C4-2B (cell line): ENCODE measurements around the gene ARRB1.

Source experiments
- H3K27ac ChIP-seq: fragments of 450-650 bp; 2 replicates; pipeline ENCODE4 v1.5.1; 2017
- ZFX ChIP-seq: fragments of 450-650 bp; IDR thresholded peaks from 2 replicates; pipeline ENCODE4 v1.6.1; 2017
- TF ChIP-seq, protein P1 (sequence below): fragments of 450-650 bp; conservative IDR thresholded peaks from 2 replicates; pipeline ENCODE4 v1.5.1; 2017; ENCODE audit warnings: mild to moderate bottlenecking

The ARRB1 gene

GRCh38 chr11:75233754-75234172 lies 117.7 kb downstream of the ARRB1 start:
- no peak for TF ChIP-seq ZFX
- TF ChIP-seq, protein P1, sequence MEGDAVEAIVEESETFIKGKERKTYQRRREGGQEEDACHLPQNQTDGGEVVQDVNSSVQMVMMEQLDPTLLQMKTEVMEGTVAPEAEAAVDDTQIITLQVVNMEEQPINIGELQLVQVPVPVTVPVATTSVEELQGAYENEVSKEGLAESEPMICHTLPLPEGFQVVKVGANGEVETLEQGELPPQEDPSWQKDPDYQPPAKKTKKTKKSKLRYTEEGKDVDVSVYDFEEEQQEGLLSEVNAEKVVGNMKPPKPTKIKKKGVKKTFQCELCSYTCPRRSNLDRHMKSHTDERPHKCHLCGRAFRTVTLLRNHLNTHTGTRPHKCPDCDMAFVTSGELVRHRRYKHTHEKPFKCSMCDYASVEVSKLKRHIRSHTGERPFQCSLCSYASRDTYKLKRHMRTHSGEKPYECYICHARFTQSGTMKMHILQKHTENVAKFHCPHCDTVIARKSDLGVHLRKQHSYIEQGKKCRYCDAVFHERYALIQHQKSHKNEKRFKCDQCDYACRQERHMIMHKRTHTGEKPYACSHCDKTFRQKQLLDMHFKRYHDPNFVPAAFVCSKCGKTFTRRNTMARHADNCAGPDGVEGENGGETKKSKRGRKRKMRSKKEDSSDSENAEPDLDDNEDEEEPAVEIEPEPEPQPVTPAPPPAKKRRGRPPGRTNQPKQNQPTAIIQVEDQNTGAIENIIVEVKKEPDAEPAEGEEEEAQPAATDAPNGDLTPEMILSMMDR, result no peak
- H3K27ac ChIP-seq, result no peak overlapping the region

- no peak overlapping the region for H3K27ac ChIP-seq
- TF ChIP-seq, protein P1, result no peak
- TF ChIP-seq ZFX, result no peak
Observed at GRCh38 chr11:75230621-75231020, 120.8 kb downstream of the ARRB1 start.

GRCh38 chr11:75229466-75229865 lies 122.0 kb downstream of the ARRB1 start:
- H3K27ac ChIP-seq, result no peak overlapping the region
- TF ChIP-seq ZFX, result no peak
- TF ChIP-seq, protein P1, result no peak

GRCh38 chr11:75225794-75226193 lies 125.7 kb downstream of the ARRB1 start:
- H3K27ac ChIP-seq, result no peak overlapping the region

GRCh38 chr11:75223954-75224643 lies 127.4 kb downstream of the ARRB1 start:
- no peak for TF ChIP-seq ZFX
- TF ChIP-seq, protein P1, result no peak
- H3K27ac ChIP-seq, result no peak overlapping the region

More at GRCh38 chr11:75225794-75226193, 125.7 kb downstream of the ARRB1 start:
- TF ChIP-seq ZFX, result no peak
- TF ChIP-seq, protein P1, result no peak

DNA sequence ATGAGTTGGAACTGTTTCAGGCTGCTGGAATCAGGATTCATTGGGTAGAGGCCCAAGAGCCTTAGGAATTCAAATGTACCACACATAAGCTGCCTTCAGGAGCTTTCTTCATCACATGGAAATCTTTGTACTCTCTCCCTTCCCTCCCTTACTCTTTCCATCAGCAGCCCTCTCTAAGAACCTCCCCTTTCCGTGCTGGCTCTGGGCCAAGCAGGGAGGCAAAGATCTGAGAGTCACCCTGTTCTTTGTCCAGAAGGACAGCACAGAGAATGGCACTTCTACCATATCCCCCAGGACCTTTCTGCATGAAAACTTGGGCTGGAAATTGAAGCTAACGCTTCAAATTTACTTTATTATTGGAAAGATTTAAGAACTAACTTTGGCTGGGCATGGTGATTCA lies 131.6 kb downstream of the ARRB1 start:
- no peak overlapping the region for H3K27ac ChIP-seq
- TF ChIP-seq ZFX, result no peak
- TF ChIP-seq, protein P1, result no peak

DNA sequence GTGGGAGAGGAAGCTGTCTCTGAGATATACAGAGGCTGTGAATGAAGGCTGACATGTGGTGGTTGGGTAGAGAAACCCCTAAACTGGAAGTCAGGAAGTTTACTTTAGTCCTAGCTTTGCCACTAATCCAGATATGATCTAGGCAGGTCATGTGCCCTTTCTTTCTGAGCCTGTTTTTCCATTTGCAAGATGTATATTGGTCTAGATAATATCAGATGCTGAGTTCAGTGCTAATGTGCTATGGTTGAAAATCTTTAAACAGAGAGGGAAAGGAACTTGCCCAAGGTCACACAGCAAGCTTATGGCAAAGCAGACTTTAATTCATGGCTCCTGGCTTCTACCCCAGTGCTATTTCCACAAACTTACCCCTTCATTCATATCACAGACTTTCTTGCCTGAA lies 136.6 kb downstream of the ARRB1 start:
- no peak for TF ChIP-seq ZFX
- TF ChIP-seq, protein P1, result no peak
- H3K27ac ChIP-seq, result no peak overlapping the region
